HG03025 (cell line): Measurements from ENCODE around the gene TTC19.

ENCODE experiments used
- ATAC-seq: cut with Tn5 transposase; IDR thresholded peaks from one replicate; pipeline ENCODE4 v1.9.1; 2021; ENCODE audit warnings: mild to moderate bottlenecking, moderate library complexity; ENCODE audit not compliant: unreplicated experiment, low FRiP score

TTC19 gene, protein sequence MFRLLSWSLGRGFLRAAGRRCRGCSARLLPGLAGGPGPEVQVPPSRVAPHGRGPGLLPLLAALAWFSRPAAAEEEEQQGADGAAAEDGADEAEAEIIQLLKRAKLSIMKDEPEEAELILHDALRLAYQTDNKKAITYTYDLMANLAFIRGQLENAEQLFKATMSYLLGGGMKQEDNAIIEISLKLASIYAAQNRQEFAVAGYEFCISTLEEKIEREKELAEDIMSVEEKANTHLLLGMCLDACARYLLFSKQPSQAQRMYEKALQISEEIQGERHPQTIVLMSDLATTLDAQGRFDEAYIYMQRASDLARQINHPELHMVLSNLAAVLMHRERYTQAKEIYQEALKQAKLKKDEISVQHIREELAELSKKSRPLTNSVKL

GRCh38 chr17:15999141-15999973, at the start of gene TTC19, which contains the start of gene ZSWIM7:
TTC19 (plus strand) TSS chr17:15999824; CDS start chr17:15999849, 25 bp downstream.
ZSWIM7 (minus strand) TSS chr17:15999704; CDS start chr17:15999594, 110 bp downstream.
- ATAC-seq, result peak; percentile 92

GRCh38 chr17:15951368-15952047, 48.1 kb upstream of the TTC19 start:
- no peak for ATAC-seq

DNA sequence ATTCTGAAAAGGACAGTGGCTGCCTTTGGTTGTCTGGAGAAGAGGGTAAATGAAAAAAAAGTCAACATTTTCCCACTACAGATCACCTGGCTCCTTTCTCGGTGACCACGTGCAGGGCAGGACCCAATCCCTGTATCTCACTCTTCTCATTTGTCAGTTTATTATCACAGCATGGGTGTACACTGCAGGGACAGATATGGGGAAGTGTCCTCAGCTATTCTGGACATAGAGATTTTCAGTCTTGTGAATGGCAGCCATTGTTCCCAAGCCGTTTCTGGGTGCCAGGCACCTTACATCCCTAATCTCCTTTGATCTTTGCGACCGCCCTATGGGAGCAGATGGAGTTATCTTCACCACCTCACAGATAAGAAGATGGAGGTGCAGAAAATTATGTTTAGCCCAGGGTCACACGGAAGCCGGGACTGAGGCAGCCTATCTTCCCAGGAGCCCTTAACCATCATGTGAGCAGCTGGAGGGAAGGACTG, 47.5 kb upstream of the TTC19 start:
- ATAC-seq, result no peak

- no peak for ATAC-seq
Measured at GRCh38 chr17:15952916-15953790, 46.5 kb upstream of the TTC19 start.

DNA sequence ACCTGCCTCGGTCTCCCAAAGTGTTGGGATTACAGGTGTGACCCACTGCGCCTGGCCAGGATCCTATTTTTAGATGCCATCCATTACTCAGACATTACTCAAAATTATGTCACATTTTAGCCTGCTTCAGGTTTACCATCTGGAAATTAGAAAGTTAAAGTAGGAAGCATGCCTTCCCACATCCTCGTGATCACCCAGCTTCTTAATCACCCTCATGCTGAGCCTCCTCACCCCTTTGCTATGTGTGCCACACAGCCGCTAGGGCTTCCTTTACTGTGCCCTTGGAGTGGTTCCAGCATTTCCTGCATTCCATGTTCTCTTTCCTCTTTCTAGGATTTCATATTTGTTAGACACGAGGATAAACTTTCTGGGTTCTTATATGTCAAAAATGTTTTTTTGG, 45.4 kb upstream of the TTC19 start:
- ATAC-seq, result no peak

GRCh38 chr17:15955793-15956541, 43.7 kb upstream of the TTC19 start:
- no peak for ATAC-seq

- no peak for ATAC-seq
Measured at GRCh38 chr17:15957206-15957605, 42.4 kb upstream of the TTC19 start.

- no peak for ATAC-seq
Measured at GRCh38 chr17:15957608-15958307, 41.9 kb upstream of the TTC19 start.

DNA sequence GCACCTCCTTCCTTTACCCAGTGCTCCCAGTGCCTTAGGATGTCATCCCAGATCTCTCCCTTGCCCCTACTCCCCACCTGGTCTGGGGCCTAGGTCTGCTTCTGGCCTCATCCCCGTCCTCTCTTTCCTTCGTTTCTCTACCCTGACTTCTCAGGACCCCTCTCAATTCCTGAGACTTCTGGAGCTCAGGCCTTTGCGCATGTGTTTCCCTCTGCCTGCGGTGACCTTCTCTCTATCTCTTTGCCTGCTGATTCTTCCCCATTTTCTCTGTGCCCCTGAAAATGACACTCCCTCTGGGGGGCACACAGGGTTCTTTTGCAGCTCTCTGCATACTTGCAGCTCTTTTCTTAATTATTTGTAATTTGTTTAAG, 41.2 kb upstream of the TTC19 start:
- ATAC-seq, result no peak

DNA sequence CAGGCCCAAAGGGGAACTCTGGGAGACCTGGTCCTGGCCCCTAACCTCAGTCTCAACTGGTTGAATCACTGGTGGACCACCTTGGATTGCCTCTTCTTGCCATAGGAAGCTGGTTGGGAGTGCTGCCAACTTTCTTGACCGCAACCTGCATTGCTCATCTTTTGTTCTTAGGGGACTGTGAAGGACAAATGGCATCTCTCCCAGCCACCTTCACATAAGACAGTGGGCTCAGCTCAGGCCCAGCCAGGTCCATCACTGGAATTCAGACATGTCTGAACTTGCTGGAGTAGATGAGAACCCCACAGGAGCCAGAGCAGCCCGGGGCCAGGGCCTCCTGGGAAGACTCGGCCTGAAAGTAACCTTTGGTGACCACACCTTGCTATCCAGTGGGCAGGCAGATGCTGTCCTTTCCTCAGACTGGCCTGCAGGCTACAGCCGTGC, 35.9 kb upstream of the TTC19 start:
- no peak for ATAC-seq

- ATAC-seq, result no peak
Measured at GRCh38 chr17:15965528-15965927, 34.1 kb upstream of the TTC19 start.

GRCh38 chr17:15966183-15966878, 33.3 kb upstream of the TTC19 start:
- ATAC-seq, result no peak

DNA sequence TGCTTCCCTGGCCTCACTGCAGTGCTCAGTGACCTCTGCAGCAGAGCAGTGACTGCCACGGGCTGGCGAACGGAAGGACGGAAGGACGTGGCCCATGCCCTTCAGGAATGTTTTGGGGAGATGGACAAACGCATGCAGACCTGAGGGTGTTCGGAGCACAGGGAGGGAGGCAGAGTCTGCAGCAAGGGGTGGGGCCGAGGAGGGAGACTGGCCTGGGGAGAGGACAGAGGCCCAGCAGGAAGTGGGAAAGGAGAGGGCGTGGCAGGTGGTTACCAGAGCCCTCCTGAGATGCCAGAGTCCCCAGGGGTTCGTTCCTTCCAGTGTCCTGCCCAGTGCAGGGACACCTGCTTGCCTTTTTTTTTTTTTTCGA, 32.8 kb upstream of the TTC19 start:
- ATAC-seq, result no peak

DNA sequence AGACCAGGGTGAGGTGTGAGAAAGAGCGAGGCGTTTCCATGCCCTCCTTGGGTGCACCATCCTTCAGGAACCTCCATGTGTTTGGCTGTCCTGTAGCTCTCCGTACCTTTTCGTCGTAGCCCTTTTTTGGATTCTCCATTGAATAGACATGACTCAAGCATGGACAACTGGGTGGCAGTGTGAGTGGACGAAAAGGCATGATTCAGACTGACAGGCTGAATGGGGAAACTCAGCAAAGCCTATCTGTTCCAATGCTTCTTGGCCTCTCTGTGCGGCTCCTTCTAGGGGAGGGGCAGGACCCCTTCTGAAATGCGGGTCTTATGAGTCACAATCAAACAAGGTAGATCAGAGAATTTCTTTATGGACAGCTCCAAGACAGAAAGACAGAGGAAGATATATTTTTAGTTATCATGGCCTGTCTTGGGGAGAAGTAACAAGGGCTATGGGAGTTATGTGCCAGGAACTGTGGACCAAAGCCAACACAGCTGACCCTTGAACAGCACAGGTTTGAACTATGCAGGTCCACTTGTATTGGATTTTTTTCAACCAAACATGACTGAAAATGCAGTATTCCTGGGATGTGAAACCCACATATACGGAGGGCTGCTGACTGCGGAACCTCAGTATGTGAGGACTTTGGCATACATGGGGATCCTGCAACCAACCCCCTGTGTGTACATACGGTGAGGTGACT, 31.8 kb upstream of the TTC19 start:
- no peak for ATAC-seq

GRCh38 chr17:15969463-15969862, 30.2 kb upstream of the TTC19 start:
- ATAC-seq, result no peak

DNA sequence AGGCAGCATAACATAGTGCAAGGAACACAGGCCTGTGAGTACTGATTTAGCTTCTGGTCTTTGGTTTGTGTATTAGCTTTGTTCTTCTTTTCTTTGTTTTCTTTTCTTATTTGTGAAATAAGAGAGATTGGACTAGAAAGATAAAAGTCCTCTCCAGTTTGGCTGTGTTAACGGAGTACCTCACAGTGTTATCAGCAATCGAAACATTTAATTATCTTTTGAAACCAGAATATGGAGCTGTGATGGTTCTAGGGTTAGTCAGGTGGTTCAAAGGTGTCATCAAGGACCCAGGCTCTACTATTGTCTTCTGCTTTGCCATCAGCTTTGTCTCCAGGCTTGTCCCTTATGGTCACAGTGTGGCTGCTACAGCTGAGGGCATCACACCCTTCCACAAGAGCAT, 29.1 kb upstream of the TTC19 start:
- no peak for ATAC-seq

DNA sequence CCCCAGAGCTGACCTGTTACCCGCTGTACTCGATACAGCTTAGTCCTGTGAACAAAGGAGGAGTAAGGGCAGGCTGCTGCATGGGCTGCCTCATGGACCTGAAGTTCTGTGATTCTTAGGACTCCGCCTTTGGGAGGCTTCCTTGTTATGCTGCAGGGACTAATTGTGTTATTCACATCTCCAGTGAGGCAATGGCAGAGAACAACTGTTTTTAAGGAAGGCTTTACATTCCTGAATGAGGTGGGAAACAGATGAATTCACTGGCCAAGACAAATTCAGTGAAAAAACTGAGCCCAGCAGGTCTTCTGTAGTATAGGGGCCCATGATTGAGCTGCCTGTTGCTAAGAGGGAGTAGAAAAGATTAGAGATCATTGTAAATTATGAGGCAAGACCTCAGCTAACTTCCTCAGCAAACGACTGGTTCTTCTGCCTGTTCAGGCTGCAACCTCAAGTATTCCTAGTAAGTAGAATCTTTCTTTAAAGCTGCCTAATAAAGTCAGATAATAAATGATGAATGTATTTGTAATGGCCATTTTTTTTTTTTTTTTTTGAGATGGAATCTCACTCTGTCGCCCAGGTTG, 28.4 kb upstream of the TTC19 start:
- no peak for ATAC-seq
